Suprapubic skin (tissue), 4 donors: ENCODE data around the gene VAT1L.

Experiments
- CTCF ChIP-seq, 2 donors: fragments of 200-600 bp in 1 of 2; fragments of 450-650 bp in 1 of 2; sonication (generic) in 1 of 2; IDR thresholded peaks; one replicate each; pipeline ENCODE4 v1.5.1; 2016 to 2019; ENCODE audit warnings: antibody characterized with exemption in 2 of 2, mild to moderate bottlenecking in 1 of 2, moderate library complexity in 1 of 2
- EP300 ChIP-seq: sonication (generic); formaldehyde crosslinking; IDR thresholded peaks from one replicate; pipeline ENCODE4 v1.6.1; 2017; ENCODE audit warnings: antibody characterized with exemption
- POLR2A ChIP-seq, 2 donors: fragments of 450-650 bp; IDR thresholded peaks; one replicate each; pipeline ENCODE4 v1.6.1; 2017; ENCODE audit warnings: antibody characterized with exemption in 2 of 2, mild to moderate bottlenecking in 2 of 2, moderate library complexity in 2 of 2
- POLR2AphosphoS5 ChIP-seq, 3 donors: sonication (generic); formaldehyde crosslinking; IDR thresholded peaks; one replicate each; pipeline ENCODE4 v1.6.1; 2017; ENCODE audit warnings: antibody characterized with exemption in 3 of 3

GRCh38 chr16:77972062-77972392, 183.7 kb downstream of the VAT1L start:
- no peak for TF ChIP-seq CTCF (IDR thresholded peaks at IDR 0.05)
- TF ChIP-seq POLR2A (IDR thresholded peaks at IDR 0.05), result no peak
- TF ChIP-seq EP300, result no peak
- TF ChIP-seq POLR2AphosphoS5 (IDR thresholded peaks at IDR 0.05), result no peak
